HG02870 (cell line): ENCODE measurements around the gene COP1.

Experiments used
- ATAC-seq: cut with Tn5 transposase; IDR thresholded peaks from one replicate; pipeline ENCODE4 v1.9.1; 2021; ENCODE audit warnings: mild to moderate bottlenecking, moderate library complexity; ENCODE audit not compliant: unreplicated experiment

Gene COP1

GRCh38 chr1:176201568-176201967 is 5.5 kb downstream of the COP1 start:
- ATAC-seq = no peak

DNA sequence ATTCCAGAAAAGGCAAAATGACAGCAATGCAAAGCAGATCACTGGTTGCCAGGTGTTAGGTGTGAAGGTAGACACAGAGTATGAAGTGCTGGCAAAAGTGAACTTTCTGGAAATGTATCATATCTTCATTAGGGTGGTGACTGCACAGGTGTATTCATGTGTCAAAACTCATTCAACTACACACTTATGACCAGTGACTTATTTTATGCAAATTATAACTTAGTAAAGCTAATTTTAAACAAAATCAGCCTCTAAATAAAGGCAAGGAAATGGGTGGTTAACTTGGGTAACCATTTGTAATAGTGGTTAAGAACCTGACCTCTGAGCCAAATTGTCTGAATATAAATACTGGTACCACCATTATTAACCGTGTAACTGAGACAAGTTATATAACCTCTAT is 7.4 kb downstream of the COP1 start:
- ATAC-seq = no peak

GRCh38 chr1:176198413-176198812 is 8.7 kb downstream of the COP1 start:
- no peak for ATAC-seq

- ATAC-seq = no peak
These were observed 10.4 kb downstream of the COP1 start for GRCh38 chr1:176196728-176197127.

- ATAC-seq = no peak
These were observed 11.5 kb downstream of the COP1 start for GRCh38 chr1:176195547-176195946.

DNA sequence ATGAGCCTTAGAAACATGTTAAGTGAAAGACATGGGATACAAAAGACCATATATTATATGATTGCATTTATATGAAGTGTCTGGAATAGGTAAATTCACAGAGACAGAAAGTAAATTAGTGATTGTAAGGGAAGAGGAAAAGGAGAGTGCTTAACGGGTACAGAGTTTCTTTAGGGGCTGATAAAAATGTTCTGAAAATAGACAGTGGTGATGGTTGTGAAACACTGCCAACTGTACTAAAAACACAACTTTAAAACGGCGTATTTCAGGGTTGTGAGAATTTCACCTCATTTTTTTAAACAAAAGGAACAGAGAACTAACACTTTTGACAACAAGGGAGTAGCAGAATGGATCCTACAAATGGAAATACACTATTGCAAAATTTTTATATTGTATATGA is 13.4 kb downstream of the COP1 start:
- ATAC-seq = no peak

GRCh38 chr1:176193023-176193422 is 14.1 kb downstream of the COP1 start:
- peak; percentile 84 for ATAC-seq

DNA sequence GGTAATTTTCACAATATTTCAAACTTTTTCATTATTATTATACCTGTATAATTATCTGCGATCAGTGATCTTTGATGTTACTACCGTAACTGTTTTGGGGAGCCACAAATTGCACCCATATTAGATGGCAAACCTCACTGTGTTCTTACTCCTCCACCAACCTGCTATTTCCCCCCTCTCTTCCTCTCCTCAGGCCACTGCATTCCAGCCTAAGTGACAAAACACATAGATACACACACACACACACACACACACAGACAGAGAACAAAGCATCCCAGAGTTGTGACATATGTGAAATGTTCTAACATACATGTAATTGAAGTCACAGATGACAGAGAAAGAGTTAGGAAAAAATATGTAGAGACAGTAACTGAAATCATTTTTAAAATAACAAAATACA is 18.5 kb downstream of the COP1 start:
- no peak for ATAC-seq

- no peak for ATAC-seq
These were observed 20.1 kb downstream of the COP1 start for GRCh38 chr1:176187001-176187400.

DNA sequence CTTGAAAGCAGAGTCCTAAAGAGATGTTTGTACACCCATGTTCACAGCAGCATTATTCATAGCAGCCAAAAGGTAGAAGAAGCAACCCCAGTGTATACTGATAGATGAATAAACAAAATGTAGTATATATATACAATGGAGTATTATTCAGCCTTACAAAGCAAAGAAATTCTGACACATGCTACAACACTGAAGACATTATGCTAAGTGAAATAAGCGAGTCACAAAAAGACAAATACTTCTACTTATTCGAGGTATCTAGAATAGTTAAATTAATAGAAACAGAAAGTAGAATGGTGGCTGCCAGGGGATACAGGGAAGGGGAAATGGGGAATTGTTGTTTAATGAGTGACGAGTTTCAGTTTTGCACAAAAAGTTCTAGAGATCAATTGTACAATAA is 23.5 kb downstream of the COP1 start:
- ATAC-seq = peak; percentile 67

- no peak for ATAC-seq
These were observed 28.8 kb downstream of the COP1 start for GRCh38 chr1:176178316-176178715.

DNA sequence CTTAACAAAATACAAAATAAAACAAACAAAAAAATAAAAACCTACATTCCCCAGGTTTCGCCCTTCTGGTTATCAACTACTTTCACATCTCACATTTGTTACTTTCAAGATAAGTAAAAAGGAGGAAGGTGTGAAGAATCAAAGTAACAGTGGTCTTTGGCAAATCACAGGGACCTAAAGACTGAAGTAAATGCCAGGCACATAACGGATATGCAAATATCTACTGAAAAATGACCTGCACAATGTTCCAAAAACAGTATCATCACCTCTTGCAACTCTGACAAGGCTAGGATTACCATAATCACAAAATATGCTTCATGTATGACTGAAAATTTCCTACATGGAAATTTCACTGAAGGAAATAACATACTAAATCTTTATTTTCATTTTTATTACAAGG is 29.3 kb downstream of the COP1 start:
- ATAC-seq = peak; percentile 85

GRCh38 chr1:176174108-176174507 is 33.0 kb downstream of the COP1 start:
- ATAC-seq = no peak

GRCh38 chr1:176172215-176172614 is 34.9 kb downstream of the COP1 start:
- no peak for ATAC-seq

DNA sequence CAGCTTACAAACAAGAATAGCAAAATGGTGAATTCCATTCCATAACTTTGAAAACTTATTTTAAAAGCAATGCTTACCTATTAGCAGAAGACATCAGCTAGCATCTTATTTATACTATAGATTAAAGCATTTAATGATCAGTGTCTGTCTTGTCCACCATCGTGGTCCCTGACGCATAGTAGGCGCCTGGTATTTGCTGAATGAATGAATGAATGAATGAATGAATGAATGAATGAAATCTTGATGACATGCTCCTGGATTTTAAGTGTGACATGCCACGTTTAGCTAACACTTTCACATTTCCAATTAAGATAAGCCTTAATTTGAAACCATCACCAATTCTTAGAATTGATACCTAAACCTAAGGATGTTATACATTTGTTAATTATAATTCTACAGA is 39.9 kb downstream of the COP1 start:
- no peak for ATAC-seq

DNA sequence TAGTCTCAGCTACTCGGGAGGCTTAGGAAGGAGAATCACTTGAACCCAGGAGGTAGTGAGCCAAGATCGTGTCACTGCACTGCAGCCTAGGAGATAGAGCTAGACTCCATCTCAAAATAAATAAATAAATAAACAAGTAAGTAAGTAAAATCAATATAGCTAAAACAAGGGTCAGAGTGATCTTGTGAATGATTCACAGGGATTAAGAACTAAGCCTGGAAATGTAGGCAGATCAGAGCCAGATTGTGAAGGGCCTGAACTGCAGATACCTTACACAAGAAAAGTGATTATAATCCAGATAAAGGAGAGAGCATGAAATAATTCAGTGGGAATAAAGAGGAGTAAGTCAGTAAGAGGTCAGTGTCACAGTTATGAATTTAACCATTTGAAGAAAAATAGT is 41.5 kb downstream of the COP1 start:
- ATAC-seq = no peak

GRCh38 chr1:176164014-176164678 is 42.9 kb downstream of the COP1 start:
- no peak for ATAC-seq

DNA sequence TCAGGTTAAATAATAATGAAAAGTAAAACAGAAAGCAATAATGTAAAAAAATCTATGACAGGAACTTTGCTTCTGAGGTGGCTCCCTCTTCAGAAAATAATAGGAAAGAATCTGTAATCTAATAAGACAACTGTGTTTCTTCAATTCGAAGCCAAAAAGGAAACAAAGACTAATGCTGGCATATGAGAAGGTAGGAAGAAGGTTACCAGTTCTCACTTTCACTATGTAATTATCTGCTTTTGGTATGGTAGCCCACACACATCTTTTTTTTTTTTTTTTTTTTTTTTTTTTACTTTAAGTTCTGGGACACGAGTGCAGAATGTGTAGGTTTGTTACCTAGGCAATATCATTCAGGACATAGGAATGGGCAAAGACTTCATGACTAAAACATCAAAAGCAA is 47.1 kb downstream of the COP1 start:
- no peak for ATAC-seq

- no peak for ATAC-seq
These were observed 49.1 kb downstream of the COP1 start for GRCh38 chr1:176157995-176158394.

DNA sequence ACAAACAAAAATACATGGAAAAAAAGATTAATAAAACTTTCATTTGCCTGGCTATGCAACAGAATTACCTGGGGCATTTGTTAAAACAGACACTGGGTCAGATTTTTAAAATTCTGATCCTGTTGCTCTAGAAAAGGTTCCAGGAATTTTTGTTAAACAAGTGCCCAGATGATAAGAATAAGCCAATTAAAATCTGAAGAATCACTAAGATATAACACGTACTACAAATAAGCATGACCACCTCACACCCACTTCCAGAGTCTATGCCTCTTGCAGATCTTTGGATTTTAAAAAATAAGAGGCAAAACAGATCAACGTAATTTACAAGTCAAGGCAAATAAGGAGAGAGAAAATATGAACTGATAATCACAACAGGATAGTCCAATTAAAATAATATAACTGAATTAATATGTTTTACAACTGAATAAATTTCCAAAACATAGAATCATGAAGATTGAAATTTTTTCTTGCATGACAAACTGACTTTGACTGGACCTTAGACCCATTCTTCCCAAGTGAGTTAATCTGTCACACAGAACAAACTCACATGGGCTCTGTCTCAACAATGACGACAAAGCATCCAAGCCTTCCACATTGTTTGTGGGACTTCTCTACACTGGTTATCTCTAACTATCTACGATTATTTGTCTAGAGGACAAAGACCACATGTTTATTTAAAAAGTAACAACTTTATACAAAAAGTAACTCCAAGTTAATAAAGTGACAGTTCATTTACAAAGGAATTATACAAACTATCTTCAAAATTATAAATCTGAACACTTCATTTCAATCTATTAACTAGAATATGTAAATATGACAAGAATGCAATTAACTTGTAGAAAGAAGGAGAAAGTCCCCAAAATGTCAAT is 56.9 kb downstream of the COP1 start:
- no peak for ATAC-seq

DNA sequence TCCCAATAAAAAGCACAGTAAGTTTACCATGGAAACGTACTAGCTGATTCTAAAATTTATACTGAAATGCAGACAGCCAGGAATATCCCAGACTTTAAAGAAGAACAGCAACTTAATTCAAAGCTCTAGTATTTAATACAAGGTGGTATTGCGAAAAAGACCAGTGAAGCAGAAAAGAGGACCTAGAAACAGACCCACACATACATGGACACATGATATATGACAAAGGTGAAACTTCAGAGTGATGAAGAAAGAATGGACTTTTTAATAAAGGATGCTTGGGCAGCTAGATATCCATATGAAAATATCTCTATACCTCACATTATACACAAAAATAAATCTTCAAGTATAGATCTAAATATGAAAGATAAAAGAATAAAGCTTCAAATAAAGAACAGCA is 62.6 kb downstream of the COP1 start:
- ATAC-seq = no peak

DNA sequence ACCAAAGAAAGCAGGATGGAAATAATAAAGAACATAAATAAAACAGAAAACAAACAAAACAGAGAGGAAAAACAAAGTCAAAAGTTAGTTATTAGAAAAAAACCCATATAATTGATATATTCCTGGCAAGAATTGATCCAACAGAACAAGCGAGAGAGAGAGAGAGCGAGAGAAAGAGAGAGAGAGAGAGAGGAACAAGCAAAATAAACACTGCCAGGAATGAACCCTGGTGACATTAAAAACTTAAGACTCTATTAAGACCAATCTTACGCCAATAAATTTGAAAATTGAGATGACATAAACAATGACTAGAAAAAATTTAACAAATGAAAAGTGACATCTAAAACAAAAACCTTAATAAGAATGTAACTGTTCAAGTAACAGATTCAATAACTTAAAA is 64.1 kb downstream of the COP1 start:
- ATAC-seq = no peak
